Activated T-helper 9 cell treated with anti-CD3 and anti-CD28 coated beads, Interleukin-2, amount 50 U/mL, for 16 hours (primary cell): ENCODE measurements around the gene AADACL4.

Experiments
- DNase-seq: peaks from one replicate; pipeline ENCODE4 v3.0.0-alpha.2; 2020; ENCODE audit warnings: low read depth

AADACL4 gene

DNA sequence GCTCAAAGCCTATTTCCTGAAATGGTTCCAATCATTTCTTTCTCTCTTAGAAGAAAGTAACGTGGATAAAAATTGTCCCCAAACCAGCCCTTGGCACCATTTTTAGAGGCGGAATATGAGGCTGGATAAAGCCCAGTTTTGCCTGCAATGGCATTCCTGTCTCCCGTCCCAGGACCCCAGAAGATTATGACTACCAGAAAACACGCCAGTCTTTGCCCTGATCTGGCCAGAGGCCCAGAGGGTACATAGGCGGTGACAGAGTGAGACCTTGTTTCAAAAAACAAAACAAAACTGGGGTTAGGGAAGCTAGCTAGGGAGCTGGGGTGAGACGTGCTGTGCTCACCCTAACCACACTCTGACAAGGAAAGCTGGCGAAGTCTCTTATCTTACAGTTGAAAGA lies at the start of gene AADACL4:
TSS of gene AADACL4 (plus strand) at position 301 of the 400 bp plus-strand sequence. CDS start 462 bp downstream, outside the sequence.
- no peak for DNase-seq

GRCh38 chr1:12594490-12594889 lies 49.4 kb upstream of the AADACL4 start:
- DNase-seq: no peak

DNA sequence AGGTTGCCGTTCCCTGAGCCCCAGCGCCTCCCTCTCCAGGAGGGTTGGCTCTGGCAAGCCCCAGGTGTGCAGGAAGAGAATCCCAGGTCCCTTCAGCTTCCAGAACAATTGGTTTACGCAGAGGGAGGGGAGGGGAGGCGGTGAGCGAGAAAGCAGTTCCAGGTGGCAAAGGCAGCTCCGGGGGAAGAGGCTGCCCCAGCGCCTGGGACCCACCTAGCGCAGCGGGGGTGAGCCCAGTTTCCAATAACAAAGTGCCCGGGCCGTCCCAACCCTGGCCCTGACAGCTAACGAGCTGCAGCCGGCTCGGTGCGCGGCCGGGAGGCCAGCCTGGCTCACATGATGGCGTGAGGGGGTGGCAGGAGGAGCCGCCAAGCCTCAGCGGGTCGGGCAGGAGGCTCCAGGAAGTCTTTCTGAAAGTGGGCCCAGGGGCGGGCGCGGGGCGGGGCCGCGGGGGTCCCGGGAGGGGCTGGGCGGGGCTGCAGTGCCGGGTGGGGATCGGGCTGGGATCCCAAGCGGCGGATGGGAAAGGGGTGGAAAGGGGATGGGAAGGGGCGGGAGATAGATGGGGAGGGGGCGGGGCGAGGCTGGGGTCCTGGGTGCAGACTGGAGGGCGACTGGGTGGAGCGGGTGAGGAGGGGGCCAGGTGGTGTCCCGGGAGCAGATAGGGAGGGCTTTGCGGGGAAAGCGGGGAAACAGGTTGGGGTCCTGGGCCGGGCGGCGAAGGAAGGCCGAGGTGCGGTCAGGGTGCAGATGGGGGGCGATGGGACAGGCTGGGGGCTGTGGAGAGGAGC lies 48.7 kb upstream of the AADACL4 start:
- DNase-seq: no peak

- no peak for DNase-seq
These were observed 48.2 kb upstream of the AADACL4 start for GRCh38 chr1:12595757-12596006.

DNA sequence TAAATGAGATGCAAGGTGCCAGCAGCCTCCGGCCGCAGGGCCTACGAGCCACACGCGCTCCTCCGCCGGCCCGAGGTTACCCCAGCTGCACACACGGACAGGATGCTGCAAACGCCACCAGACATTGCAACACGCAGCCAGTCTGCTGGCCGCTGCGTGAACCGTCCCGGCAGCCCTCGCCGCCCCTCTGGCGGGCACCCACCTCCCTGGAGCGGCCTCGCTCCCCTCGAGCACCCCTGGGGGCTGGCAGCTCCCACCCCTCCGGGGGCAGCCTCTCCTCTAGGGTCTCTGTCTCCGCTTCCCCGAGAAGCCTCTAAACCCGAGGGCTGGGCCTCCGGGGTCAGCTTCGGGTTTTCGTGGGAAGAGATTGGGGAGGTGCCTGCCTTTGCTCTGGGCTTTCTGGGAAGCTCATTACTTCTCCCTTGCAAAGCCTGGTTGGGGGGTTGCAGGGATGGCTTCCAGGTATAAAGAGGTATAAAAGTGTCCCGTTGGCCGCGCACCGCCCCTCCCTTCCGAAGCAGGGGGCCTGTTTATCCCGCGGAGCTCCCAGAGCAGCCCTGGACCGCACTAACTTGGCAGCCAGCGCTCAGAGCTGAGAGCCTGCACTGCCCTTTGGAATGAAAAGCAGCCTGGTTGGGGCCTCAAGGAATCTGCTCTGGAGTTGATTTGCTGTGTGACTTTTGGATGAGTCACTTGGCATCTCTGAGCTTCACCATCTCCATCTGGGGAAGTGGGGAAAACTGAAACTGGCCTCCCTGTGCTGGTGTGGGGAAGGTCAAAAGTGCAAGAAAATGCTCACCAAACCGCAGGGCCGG lies 47.7 kb upstream of the AADACL4 start:
- no peak for DNase-seq

GRCh38 chr1:12597792-12598191 lies 46.1 kb upstream of the AADACL4 start:
- no peak for DNase-seq

- no peak for DNase-seq
These were observed 44.9 kb upstream of the AADACL4 start for GRCh38 chr1:12598974-12599373.

GRCh38 chr1:12599657-12600056 lies 44.2 kb upstream of the AADACL4 start:
- DNase-seq: no peak

DNA sequence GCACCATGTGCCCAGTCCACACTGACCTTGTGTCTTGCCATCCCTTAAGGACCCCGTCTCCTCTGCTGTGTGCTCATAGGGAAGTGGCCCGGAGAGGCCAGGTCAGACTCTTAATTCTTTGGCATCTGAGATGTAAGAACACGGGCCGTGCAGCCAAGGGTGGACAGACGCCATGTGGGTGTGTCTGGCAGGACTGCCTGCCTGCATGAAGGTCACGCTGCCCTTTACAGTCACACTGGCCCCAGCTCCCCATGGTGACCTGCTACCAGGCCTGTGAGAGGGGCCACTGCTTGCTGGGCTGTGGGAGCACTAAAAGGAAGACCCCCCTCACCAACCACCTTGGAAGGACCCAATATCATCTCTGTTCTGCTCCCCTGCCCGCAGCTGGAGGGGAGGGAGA lies 43.5 kb upstream of the AADACL4 start:
- no peak for DNase-seq

DNA sequence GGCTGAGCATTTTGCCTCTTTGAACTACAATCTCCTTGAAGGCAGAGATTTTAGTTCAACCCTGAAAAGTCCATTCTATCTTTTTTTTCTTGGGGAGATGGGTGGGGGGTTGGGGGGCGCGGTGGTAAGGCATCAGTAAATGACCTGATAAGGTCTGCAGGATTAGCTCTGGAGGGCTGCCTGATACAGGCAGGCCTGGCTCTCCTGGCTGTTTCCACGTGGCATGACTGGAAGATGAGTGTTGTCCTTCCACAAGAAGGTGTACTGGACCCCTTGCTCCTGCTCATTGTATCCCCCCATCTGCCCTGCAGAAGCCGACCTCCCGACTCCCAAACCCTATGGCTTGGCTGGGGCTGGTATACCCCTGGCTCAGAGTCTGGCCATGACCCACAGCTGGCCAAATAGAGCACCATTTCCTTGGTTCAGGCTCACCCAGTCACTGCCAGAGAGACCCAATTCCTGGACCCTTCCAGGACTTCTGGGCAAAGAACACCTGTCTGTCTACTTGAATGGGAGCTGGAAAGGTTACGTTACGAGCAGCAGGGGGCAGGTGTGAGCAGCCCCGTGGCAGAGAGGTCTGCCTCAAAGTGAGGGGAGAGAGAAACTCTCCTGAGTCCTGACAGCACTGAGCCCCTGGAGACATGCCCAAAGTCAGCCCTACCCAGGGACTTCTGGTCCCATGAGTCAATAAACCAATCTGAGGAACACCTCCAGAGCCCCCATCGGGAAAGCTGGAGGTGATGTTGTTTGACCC lies 42.8 kb upstream of the AADACL4 start:
- no peak for DNase-seq

DNA sequence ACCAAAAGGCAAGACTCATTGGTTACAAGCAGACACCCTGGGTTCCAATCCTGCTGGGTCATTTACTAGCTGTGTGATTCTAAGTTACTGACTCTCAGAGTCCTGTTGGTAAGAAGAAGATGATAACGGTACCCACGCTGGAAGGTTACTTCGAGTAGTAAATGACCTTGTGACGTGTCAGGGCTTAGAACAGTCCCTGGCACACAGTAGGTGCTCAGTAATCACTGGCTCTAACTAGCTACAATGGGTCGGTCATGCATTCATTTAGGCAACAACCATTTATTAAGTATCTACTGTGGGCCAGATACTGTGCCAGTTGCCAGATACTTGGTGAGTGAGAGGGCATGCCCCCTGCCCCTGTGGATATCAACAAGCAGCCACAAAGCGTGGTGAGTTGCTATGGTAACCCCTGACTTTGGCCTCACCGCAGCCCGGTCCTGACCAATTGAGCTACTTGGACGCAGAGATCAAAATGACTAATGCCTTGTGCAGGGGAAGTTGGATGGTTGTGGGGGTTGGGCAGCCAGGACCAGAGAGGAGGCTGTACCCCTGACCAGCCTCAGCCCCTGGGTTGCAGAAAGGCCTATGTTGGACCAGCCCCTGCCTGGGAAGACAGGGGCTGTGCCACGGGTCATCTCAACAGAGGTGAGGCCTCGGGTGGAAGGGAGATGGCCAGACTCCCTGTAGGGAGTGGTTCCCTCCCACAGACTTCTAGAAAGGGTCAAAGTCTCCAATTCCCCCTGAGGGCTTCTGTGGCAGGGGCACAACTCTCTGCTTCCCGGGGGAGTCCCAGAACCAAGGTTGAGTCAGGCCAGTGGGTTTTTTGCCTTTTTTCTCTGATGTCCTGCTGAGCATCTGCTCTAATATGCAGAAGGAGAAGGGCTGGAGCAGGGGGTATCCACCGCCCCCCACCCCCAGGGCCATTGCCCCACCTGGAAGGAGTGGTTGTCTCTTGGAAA lies 41.9 kb upstream of the AADACL4 start:
- DNase-seq: no peak

DNA sequence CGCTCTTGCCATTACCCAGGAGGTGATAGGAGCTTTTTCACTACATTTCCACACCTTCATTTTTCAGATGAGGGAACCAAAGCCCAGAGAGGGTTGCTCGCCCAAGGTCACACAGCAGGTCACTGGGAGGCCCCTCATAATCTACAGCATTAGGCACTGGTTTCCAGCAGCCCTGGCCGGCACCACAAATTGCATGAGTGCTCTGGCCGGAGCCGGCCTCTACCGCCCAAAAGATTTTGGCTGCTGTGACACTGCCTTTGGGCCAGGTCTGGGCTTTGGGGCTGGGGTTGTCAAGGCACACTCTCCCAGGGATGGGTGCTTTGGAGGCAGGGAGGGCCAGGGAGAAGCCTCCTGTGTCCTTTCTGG lies 41.2 kb upstream of the AADACL4 start:
- DNase-seq: no peak

DNA sequence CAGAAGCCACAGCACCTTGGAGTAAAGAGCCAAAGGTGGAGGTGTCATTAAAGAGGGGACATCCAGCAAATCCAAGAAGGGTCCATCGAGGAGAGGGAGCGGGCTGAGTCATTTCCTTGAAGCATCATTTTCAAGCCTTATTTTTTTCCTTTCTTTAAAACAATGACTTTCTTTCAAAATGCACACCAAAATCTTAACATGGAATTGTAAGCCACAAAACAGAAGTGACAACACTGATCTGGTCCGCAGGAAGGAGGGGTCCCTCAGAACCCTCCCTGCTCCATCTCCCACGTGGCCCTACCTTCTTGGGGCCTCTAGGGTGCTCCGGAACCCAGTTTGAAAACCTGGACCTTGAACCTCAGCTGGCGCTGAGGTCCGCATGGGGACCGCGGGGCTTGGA lies 40.7 kb upstream of the AADACL4 start:
- DNase-seq: no peak

DNA sequence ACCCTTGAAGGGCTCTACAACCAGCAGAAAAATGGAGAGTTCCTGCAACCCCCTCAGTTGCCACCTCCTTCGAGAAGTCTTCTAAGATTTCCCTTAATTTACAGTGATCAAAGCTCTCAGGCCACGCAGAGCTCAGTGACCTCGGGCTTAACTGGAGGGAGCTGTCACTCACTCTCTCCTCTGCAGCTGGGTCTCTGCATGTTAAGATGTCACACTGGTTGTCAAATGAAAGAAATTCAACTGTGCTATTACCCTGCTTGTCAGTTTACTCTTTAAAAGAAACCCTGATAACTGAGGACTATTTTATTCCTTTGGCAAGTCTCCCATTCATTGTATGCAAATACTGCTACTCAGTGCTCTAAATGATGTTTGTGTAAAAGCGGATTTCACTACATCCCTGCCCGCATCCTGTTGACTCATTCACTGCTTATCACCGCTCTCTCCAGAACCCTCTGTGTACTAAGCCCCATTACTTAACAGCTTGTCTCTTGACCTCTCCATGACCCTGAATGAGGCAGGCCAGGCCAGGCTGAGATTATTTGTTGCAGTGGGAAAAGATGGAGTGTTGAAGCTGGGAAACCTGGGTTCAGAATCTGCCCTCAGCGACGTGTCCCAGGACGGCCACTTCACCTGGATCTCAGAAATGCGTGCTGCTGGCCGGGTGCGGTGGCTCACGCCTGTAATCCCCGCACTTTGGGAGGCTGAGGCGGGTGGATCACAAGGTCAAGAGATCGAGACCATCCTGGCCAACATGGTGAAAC lies 39.6 kb upstream of the AADACL4 start:
- DNase-seq: no peak

- DNase-seq: no peak
These were observed 38.9 kb upstream of the AADACL4 start for GRCh38 chr1:12604986-12605385.

DNA sequence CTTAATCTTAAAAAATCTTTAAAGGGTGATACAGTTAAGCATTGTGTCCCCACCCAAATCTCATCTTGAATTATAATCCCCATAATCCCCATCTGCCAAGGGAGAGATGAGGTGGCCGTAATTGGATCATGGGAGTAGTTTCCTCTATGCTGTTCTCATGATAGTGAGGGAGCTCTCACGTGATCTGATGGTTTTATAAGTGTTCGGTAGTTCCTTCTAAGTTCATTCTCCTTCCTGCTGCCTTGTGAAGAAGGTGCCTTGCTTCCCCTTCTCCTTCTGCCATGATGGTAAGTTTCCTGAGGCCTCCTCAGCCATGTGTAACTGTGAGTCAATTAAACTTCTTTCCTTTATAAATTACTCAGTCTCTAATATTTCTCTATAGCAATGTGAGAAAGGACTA lies 36.6 kb upstream of the AADACL4 start:
- no peak for DNase-seq

DNA sequence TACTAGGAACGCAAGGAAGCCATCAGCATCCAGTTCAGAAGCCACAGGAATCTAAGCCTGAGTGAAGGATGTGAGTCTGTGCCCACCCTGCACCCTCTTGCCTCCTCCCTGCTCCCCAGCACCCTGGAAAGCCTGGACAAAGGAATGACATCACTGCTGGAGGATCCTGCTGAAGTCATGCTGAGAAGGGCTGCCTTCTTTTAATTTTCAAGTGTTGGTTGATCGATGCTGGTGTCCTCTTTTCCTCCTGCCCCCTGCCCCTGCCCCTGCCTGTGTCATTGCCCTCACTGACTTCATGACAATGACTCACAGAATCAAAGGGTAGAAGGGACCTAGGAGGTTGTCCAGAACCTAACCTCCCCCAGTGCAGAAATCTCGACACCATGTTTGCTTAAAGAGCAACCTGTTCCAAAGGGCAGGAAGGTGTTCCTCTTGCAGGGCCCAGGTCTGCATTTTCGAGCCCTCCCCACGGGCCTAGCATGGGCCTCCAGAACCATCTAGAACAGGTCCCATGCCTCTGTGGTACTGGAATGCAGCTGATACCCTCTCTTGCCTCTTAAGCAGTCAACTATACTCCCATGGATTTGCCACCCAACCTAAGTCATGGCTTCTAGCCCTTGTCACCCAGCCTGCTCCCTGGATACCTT lies 35.5 kb upstream of the AADACL4 start:
- DNase-seq: no peak

DNA sequence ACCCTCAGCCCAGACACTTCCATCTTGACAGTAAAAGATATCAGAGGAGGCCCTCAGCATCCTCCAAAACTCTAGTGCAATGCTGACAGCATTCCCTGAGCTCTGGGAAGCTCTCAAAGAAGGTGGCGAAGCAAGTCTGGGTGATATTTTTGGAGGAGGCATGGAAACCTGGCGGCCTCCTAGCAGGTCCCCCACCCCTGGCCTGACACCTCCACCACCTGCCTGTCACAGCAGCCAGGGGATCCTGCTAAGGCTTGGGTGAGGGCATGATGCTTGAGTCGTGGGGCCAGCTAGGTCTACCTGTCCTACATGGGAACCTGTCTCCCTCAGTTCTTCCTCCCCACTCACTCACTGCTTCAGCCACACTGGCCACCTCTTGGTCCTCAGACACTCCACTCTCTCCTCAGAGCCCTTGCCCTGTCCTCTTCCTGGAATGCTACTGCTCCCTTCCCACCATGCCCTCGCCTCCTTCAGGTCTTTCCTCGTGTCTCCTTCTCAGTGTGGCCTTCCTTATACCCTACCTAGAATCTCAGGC lies 34.3 kb upstream of the AADACL4 start:
- DNase-seq: no peak

DNA sequence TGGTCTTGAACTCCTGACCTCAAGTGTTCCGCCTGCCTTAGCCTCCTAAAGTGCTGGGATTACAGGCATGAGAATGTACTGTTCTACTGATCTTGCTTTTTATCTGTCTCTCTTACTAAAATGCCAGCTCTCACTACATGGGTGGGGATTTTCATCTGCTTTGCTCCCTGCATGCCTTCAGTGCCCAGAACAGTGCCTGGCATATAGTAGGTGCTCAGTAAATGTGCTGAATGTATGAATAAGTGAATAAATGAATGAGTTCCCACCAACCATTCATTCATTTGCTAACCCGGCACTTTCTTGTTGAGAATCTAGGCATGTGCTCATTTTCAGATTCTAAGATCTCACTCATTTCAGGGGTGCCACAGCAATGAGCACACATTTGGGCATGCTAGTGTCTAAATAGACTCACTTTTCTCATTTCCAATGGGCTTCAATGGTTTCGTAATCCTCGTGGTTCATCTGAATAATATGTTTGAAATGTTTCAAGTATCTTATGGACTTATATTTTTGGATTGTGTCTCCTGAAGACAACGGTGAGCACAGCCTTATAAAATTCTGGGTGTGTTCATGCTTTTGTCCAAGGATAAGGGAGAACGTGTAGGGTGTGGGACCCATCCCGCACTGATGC lies 33.5 kb upstream of the AADACL4 start:
- DNase-seq: no peak

GRCh38 chr1:12610941-12611340 lies 32.9 kb upstream of the AADACL4 start:
- DNase-seq: no peak
